Measurements from ENCODE around the gene BRD4.

DNA sequence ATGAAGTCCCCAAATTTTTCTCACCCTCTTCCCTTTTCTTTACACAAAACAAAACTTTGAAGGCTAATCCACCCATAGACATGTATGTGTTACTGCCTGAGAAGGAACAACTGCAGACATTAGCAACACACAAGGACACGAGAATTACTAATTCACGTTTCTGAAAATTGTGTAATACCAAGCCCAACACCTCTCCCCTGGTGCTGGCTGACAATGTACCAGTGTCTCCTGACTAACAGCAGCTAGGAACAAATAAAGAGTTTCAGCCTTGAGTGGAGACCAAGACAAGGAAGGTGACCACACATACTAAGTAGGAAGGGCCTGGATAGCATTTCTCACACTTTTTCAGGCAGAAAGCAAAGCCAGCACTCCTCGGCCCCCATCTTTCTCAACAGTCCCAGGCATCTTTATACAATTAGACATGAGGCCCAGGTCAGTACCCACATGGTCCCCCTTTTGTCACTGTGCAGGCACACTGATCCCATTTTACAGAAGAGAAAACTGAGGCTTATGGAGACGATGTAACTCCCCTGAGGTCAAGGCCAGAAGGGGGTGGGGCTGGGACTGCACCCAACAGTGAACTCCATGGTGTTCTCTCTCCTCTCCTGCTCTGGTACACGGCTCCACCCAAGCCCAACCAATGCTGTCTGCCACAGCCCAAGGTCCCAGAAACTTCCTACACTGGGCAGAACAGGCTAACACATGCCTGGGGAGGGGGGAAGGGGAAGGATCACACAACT is 8.7 kb downstream of the BRD4 start:
- TF ChIP-seq, protein P1, sequence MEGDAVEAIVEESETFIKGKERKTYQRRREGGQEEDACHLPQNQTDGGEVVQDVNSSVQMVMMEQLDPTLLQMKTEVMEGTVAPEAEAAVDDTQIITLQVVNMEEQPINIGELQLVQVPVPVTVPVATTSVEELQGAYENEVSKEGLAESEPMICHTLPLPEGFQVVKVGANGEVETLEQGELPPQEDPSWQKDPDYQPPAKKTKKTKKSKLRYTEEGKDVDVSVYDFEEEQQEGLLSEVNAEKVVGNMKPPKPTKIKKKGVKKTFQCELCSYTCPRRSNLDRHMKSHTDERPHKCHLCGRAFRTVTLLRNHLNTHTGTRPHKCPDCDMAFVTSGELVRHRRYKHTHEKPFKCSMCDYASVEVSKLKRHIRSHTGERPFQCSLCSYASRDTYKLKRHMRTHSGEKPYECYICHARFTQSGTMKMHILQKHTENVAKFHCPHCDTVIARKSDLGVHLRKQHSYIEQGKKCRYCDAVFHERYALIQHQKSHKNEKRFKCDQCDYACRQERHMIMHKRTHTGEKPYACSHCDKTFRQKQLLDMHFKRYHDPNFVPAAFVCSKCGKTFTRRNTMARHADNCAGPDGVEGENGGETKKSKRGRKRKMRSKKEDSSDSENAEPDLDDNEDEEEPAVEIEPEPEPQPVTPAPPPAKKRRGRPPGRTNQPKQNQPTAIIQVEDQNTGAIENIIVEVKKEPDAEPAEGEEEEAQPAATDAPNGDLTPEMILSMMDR (IDR thresholded peaks at IDR 0.05): no peak
- TF ChIP-seq, protein P2, sequence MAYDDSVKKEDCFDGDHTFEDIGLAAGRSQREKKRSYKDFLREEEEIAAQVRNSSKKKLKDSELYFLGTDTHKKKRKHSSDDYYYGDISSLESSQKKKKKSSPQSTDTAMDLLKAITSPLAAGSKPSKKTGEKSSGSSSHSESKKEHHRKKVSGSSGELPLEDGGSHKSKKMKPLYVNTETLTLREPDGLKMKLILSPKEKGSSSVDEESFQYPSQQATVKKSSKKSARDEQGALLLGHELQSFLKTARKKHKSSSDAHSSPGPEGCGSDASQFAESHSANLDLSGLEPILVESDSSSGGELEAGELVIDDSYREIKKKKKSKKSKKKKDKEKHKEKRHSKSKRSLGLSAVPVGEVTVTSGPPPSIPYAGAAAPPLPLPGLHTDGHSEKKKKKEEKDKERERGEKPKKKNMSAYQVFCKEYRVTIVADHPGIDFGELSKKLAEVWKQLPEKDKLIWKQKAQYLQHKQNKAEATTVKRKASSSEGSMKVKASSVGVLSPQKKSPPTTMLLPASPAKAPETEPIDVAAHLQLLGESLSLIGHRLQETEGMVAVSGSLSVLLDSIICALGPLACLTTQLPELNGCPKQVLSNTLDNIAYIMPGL (CRISPR knock-in tag; IDR thresholded peaks at IDR 0.05; ENCODE audit: borderline replicate concordance): no peak
- no peak for TF ChIP-seq CEBPB (IDR thresholded peaks at IDR 0.05)

Data from A549 (cell line).